ENCODE data around the gene CCNO.
A peak's percentile ranks its signal among the peaks of the same experiment; 100 is the strongest.

Gene CCNO

DNA sequence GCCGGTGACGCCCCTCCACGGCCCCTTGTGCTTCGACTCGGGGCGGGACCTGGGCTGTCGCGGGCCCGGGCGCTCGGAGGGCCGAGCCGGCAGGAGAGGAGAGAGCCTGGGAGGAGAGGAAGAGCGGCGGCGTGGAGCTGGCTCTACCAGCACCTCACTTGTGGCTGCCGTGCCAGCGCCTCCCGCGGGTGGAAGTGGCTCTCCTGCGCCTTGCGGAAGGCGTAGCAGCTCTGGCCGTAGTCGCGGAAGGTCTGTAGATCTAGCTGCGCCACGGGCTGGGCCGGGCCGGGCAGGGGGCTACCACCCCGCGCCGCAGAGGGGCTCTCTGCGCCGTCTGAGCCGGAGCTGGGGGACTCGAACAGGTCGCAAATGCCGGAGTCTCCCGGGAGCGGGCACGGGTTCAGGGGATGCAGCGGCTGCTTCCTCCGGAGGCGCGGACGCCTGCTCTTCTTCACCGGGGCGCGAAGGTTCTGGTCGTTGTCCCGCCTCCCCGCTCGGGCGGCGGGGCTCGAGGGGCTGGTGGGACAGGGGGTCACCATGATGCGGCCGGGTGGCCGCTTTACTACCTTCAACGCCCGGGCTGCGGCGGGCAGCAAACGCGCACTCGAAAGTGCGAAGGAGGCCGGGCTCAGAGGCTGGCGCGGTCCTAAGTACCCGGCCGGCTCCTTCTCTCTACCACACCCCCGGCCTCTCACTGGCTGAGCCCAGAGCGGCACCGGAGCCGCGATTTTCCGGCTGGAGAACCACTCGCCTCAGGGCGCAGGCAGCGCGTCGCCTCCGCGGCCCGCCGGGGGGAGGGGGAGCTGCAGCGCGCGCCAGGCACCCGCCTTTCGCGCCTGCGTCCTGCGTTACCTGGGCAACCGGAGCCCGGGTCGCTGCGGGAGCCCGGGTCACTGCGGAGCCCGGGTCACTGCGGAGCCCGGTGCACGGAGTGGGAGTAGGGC is at the start of gene CCNO:
TSS of gene CCNO (minus strand) at position 624 of the 944 bp plus-strand sequence. CDS start at position 539, 85 bp downstream.
- Histone ChIP-seq H3K4me3 (ENCODE audit: low read length) (peak within 1 kb of the TSS; percentile 82), H3K4me1 (ENCODE audit: control insufficient read depth, insufficient read depth, low read length) (peaks cover 29% of the 10 kb centered on the region), H3K9ac (ENCODE audit: low read length) (peak within 1 kb of the TSS; percentile 46), H3K36me3 (ENCODE audit: control insufficient read depth, insufficient read depth, low read length, severe bottlenecking) (no peaks in the 10 kb centered on the region), H3K9me3 (ENCODE audit: control insufficient read depth, low read length) (no peaks in the 10 kb centered on the region), H3K27me3 (replicated peaks; ENCODE audit: control insufficient read depth, insufficient read depth, low read length) (peaks cover 67% of the 10 kb centered on the region)
- peak; percentile 78 for DNase-seq (ENCODE audit: low read depth)

- DNase-seq (ENCODE audit: low read depth) = peak; percentile 55
Observed at GRCh38 chr5:55278778-55279177, 45.4 kb upstream of the CCNO start.

DNA sequence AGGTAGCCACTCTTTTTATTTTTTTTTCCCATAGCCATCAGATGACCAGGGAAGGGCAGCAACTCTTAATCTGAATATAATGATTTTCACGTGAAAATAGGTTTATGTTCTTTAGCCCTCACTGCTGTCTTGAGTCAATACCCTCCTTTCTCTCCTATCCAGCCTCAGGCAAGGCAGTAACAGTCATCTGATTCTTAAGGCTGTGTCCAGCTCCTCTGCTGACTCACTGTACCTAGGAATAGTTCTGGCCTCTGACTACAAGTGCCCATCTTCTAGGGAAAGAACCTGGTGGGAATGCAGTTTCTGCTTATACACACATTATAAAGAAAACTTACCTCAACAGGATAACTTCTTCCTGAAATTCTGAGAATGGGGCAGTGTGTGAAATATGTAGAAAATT is 43.4 kb upstream of the CCNO start:
- peaks cover 4% of the 10 kb centered on the region for H3K4me1 ChIP-seq (ENCODE audit: control insufficient read depth, insufficient read depth, low read length)
- no peak overlapping the region for H3K9ac ChIP-seq (ENCODE audit: low read length)
- H3K4me3 ChIP-seq (ENCODE audit: low read length) = no peak overlapping the region
- no peaks in the 10 kb centered on the region for H3K9me3 ChIP-seq (ENCODE audit: control insufficient read depth, low read length)
- peak; percentile 44 for DNase-seq (ENCODE audit: low read depth)
- peaks cover 99% of the 10 kb centered on the region for H3K36me3 ChIP-seq (ENCODE audit: control insufficient read depth, insufficient read depth, low read length, severe bottlenecking)
- H3K27me3 ChIP-seq (replicated peaks; ENCODE audit: control insufficient read depth, insufficient read depth, low read length) = no peaks in the 10 kb centered on the region

More at GRCh38 chr5:55278778-55279177, 45.4 kb upstream of the CCNO start:
- Histone ChIP-seq H3K4me1 (ENCODE audit: control insufficient read depth, insufficient read depth, low read length) (peaks cover 4% of the 10 kb centered on the region), H3K9ac (ENCODE audit: low read length) (peak overlapping the region; percentile 38), H3K27me3 (replicated peaks; ENCODE audit: control insufficient read depth, insufficient read depth, low read length) (no peaks in the 10 kb centered on the region), H3K4me3 (ENCODE audit: low read length) (no peak overlapping the region), H3K36me3 (ENCODE audit: control insufficient read depth, insufficient read depth, low read length, severe bottlenecking) (peaks cover 99% of the 10 kb centered on the region), H3K9me3 (ENCODE audit: control insufficient read depth, low read length) (no peaks in the 10 kb centered on the region)

DNA sequence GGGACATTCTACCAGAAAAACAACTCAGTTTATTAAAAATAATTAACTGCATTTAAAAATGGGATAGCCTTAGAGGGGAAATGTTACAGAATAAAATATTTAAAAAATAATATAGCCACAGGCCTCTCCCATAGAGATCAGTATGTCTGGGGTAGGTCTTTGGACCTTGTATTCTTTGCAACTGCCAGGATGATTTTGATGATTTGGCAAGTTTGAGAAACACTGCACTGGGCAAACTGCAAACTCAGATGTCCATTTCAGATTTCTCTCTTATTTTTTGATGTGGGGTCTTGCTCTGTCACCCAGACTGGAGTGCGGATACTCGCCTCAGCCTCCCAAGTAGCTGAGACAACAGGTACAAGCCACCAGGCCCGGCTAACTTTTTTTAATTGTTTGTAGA is 24.9 kb upstream of the CCNO start:
- H3K27me3 ChIP-seq (replicated peaks; ENCODE audit: control insufficient read depth, insufficient read depth, low read length) = no peaks in the 10 kb centered on the region
- peaks cover 93% of the 10 kb centered on the region for H3K36me3 ChIP-seq (ENCODE audit: control insufficient read depth, insufficient read depth, low read length, severe bottlenecking)
- no peak for DNase-seq (ENCODE audit: low read depth)
- H3K9ac ChIP-seq (ENCODE audit: low read length) = no peak overlapping the region
- no peaks in the 10 kb centered on the region for H3K4me1 ChIP-seq (ENCODE audit: control insufficient read depth, insufficient read depth, low read length)
- no peaks in the 10 kb centered on the region for H3K9me3 ChIP-seq (ENCODE audit: control insufficient read depth, low read length)
- no peak overlapping the region for H3K4me3 ChIP-seq (ENCODE audit: low read length)

DNA sequence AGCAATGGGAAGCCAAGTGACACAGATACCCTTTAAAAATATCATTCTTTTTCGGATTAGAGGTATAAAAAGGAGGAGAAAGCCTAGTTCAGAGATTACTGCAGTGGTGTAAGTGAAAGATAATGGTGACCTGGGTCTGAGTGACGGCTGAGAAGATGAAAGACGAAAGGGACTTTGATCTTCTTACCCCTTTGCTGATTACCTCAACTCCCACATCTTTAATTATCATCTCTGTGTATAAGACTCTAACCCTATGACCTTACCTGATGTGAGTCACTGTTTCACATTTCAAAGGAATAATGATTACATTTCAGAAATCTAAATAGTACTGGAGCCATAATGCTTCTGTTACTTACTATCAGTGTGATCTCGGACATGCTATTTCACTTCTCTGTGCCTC is 21.4 kb upstream of the CCNO start:
- no peaks in the 10 kb centered on the region for H3K4me1 ChIP-seq (ENCODE audit: control insufficient read depth, insufficient read depth, low read length)
- H3K9me3 ChIP-seq (ENCODE audit: control insufficient read depth, low read length) = no peaks in the 10 kb centered on the region
- H3K4me3 ChIP-seq (ENCODE audit: low read length) = no peak overlapping the region
- no peaks in the 10 kb centered on the region for H3K27me3 ChIP-seq (replicated peaks; ENCODE audit: control insufficient read depth, insufficient read depth, low read length)
- H3K36me3 ChIP-seq (ENCODE audit: control insufficient read depth, insufficient read depth, low read length, severe bottlenecking) = peaks cover 59% of the 10 kb centered on the region
- no peak overlapping the region for H3K9ac ChIP-seq (ENCODE audit: low read length)
- no peak for DNase-seq (ENCODE audit: low read depth)

DNA sequence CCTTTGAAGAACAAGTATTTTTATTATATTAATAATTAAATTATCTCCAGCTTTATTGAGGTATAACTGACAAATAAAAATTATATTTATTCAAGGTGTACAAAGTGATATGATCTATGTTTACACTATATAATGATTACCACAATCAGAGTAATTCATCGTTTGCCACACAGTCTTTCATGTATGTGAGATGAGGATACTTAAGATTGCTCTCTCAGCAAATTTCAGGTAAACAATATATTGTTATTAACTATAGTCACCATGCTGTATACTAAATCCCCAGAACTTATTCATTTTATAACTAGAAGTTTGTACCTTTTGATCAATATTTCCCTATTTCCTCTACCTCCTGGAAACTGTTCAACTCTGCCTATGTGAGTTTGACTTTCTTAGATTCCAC is 16.7 kb upstream of the CCNO start:
- H3K9me3 ChIP-seq (ENCODE audit: control insufficient read depth, low read length) = peaks cover 12% of the 10 kb centered on the region
- H3K4me1 ChIP-seq (ENCODE audit: control insufficient read depth, insufficient read depth, low read length) = no peaks in the 10 kb centered on the region
- H3K27me3 ChIP-seq (replicated peaks; ENCODE audit: control insufficient read depth, insufficient read depth, low read length) = no peaks in the 10 kb centered on the region
- peaks cover 13% of the 10 kb centered on the region for H3K36me3 ChIP-seq (ENCODE audit: control insufficient read depth, insufficient read depth, low read length, severe bottlenecking)
- H3K9ac ChIP-seq (ENCODE audit: low read length) = no peak overlapping the region
- no peak overlapping the region for H3K4me3 ChIP-seq (ENCODE audit: low read length)
- DNase-seq (ENCODE audit: low read depth) = no peak

DNA sequence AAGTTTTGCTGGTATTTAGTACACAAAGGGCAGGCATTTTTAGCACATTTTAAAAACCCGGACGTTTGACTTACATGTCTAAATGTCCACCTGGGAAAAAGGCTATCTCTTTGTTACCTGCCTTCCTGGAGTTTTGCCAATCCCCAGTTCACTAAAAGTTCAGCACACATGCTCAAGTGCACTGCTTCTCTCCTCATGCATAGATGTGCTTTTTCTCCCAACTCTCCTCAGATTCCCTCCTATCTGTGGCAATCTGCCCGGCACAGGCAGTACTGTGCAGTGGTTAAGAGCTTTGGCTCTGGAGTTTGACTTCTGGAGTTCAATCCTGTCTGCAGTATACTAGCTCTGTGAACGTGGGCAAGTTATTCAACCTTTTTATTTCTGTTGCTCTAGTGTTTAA is 8.3 kb upstream of the CCNO start:
- H3K9me3 ChIP-seq (ENCODE audit: control insufficient read depth, low read length) = no peaks in the 10 kb centered on the region
- H3K4me3 ChIP-seq (ENCODE audit: low read length) = no peak overlapping the region
- peaks cover 35% of the 10 kb centered on the region for H3K27me3 ChIP-seq (replicated peaks; ENCODE audit: control insufficient read depth, insufficient read depth, low read length)

GRCh38 chr5:55236800-55237199 is 3.4 kb upstream of the CCNO start:
- peaks cover 49% of the 10 kb centered on the region for H3K27me3 ChIP-seq (replicated peaks; ENCODE audit: control insufficient read depth, insufficient read depth, low read length)
- H3K9ac ChIP-seq (ENCODE audit: low read length) = no peak overlapping the region
- no peaks in the 10 kb centered on the region for H3K9me3 ChIP-seq (ENCODE audit: control insufficient read depth, low read length)
- no peak overlapping the region for H3K4me3 ChIP-seq (ENCODE audit: low read length)
- no peak for DNase-seq (ENCODE audit: low read depth)
- peaks cover 23% of the 10 kb centered on the region for H3K4me1 ChIP-seq (ENCODE audit: control insufficient read depth, insufficient read depth, low read length)
- H3K36me3 ChIP-seq (ENCODE audit: control insufficient read depth, insufficient read depth, low read length, severe bottlenecking) = no peaks in the 10 kb centered on the region

More for the DNA sequence above, 8.3 kb upstream of the CCNO start:
- no peak for DNase-seq (ENCODE audit: low read depth)
- no peaks in the 10 kb centered on the region for H3K4me1 ChIP-seq (ENCODE audit: control insufficient read depth, insufficient read depth, low read length)
- no peak overlapping the region for H3K9ac ChIP-seq (ENCODE audit: low read length)
- no peaks in the 10 kb centered on the region for H3K36me3 ChIP-seq (ENCODE audit: control insufficient read depth, insufficient read depth, low read length, severe bottlenecking)

GRCh38 chr5:55234121-55234700 is 803 bp upstream of the CCNO start:
- peak overlapping the region; percentile 82 for H3K4me3 ChIP-seq (ENCODE audit: low read length)
- DNase-seq (ENCODE audit: low read depth) = peak; percentile 32
- peaks cover 29% of the 10 kb centered on the region for H3K4me1 ChIP-seq (ENCODE audit: control insufficient read depth, insufficient read depth, low read length)
- no peaks in the 10 kb centered on the region for H3K9me3 ChIP-seq (ENCODE audit: control insufficient read depth, low read length)
- H3K9ac ChIP-seq (ENCODE audit: low read length) = peak overlapping the region; percentile 41
- no peaks in the 10 kb centered on the region for H3K36me3 ChIP-seq (ENCODE audit: control insufficient read depth, insufficient read depth, low read length, severe bottlenecking)
- H3K27me3 ChIP-seq (replicated peaks; ENCODE audit: control insufficient read depth, insufficient read depth, low read length) = peaks cover 59% of the 10 kb centered on the region

GRCh38 chr5:55232271-55232984 is 980 bp downstream of the CCNO start:
- peak; percentile 22 for DNase-seq (ENCODE audit: low read depth)
- peaks cover 69% of the 10 kb centered on the region for H3K27me3 ChIP-seq (replicated peaks; ENCODE audit: control insufficient read depth, insufficient read depth, low read length)

GRCh38 chr5:55231919-55232270 is 1.5 kb downstream of the CCNO start:
- Histone ChIP-seq H3K27me3 (replicated peaks; ENCODE audit: control insufficient read depth, insufficient read depth, low read length) (peaks cover 65% of the 10 kb centered on the region), H3K4me3 (ENCODE audit: low read length) (peak overlapping the region; percentile 82), H3K36me3 (ENCODE audit: control insufficient read depth, insufficient read depth, low read length, severe bottlenecking) (no peaks in the 10 kb centered on the region), H3K9ac (ENCODE audit: low read length) (no peak overlapping the region), H3K4me1 (ENCODE audit: control insufficient read depth, insufficient read depth, low read length) (peaks cover 29% of the 10 kb centered on the region), H3K9me3 (ENCODE audit: control insufficient read depth, low read length) (no peaks in the 10 kb centered on the region)
- DNase-seq (ENCODE audit: low read depth) = peak; percentile 12

More at GRCh38 chr5:55232271-55232984, 980 bp downstream of the CCNO start:
- Histone ChIP-seq H3K9me3 (ENCODE audit: control insufficient read depth, low read length) (no peaks in the 10 kb centered on the region), H3K9ac (ENCODE audit: low read length) (peak overlapping the region; percentile 46), H3K4me3 (ENCODE audit: low read length) (peak overlapping the region; percentile 82), H3K4me1 (ENCODE audit: control insufficient read depth, insufficient read depth, low read length) (peaks cover 29% of the 10 kb centered on the region), H3K36me3 (ENCODE audit: control insufficient read depth, insufficient read depth, low read length, severe bottlenecking) (no peaks in the 10 kb centered on the region)
